HFF-Myc (cell line): ENCODE results near the gene MEOX2.
A peak's percentile ranks its signal among the peaks of the same experiment; 100 is the strongest.

Experiments used
- DNase-seq: peaks from one replicate; pipeline ENCODE4 v3.0.0-alpha.2; 2011; ENCODE audit warnings: low read depth; ENCODE audit errors: extremely low read depth
- H3K4me3 ChIP-seq: replicated peaks from 2 replicates; pipeline ENCODE4 v1.5.1; 2011; ENCODE audit warnings: low read depth, mild to moderate bottlenecking, control low read depth, low read length
- CTCF ChIP-seq: IDR thresholded peaks from 2 replicates; pipeline ENCODE4 v1.5.1; 2012; ENCODE audit warnings: mild to moderate bottlenecking, low read depth, low read length, control low read depth; ENCODE audit errors: missing control alignments

The MEOX2 gene

GRCh38 chr7:15687546-15688278 lies 1.2 kb upstream of the MEOX2 start:
- DNase-seq: no peak
- no peak for TF ChIP-seq CTCF
- peak overlapping the region; percentile 69 for H3K4me3 ChIP-seq

GRCh38 chr7:15686957-15687545 lies 568 bp upstream of the MEOX2 start:
- H3K4me3 ChIP-seq: peak overlapping the region; percentile 69
- DNase-seq: no peak

GRCh38 chr7:15685358-15686294 lies 857 bp downstream of the MEOX2 start:
- no peak for DNase-seq
- H3K4me3 ChIP-seq: peak overlapping the region; percentile 69
- no peak for TF ChIP-seq CTCF

More at GRCh38 chr7:15686957-15687545, 568 bp upstream of the MEOX2 start:
- TF ChIP-seq CTCF: no peak

DNA sequence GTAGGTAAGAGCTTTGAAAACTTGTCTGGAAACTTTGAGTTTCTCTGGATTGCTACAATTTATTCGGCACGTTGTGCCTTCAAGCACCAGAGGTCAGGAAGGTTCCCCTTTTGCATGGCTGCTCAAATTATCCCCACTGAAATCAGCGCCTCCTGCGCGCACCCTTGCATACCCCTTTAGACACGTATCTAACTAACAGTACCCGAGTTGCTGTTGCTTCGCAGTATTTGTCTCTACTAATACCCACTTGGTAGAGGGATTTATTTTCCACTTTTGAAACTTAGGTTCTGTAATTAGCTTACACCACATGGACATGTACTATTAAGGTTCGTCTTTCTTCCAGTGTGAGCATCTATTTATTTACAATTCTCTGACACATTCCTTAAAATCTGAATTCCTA lies 1.6 kb downstream of the MEOX2 start:
- TF ChIP-seq CTCF: no peak
- no peak for DNase-seq
- H3K4me3 ChIP-seq: peak overlapping the region; percentile 69

DNA sequence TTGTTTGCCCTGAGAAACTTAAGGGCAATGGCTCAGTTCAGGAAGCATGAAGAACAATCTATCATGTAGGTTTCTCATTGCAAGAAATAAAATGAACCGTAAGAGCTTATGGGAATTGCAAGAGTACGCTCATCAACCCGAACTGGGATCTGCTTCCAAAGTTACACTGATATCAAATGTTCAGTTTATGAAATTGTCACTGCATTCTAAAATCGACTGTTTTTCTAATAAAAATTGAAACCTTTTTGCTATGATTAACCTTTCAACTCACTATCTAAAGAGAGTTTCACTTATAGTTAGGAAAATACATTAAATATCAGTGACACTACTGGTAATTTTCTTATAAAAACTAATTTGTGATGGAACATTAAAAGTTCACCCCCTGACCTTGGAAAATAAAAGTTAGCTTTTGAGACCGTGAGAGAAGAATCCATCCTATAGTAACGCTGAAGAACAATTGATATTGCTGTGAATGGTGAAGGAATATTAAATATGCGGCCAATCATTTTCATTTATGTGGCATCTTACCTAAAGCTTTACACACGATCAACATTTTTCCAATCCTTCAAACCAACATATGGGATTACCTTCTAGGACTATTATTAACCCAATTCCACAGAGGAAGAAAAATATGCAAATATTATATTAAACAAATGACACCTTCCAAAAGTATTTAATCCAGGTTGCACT lies 2.2 kb downstream of the MEOX2 start:
- TF ChIP-seq CTCF: no peak
- H3K4me3 ChIP-seq: peak overlapping the region; percentile 69
- DNase-seq: no peak

DNA sequence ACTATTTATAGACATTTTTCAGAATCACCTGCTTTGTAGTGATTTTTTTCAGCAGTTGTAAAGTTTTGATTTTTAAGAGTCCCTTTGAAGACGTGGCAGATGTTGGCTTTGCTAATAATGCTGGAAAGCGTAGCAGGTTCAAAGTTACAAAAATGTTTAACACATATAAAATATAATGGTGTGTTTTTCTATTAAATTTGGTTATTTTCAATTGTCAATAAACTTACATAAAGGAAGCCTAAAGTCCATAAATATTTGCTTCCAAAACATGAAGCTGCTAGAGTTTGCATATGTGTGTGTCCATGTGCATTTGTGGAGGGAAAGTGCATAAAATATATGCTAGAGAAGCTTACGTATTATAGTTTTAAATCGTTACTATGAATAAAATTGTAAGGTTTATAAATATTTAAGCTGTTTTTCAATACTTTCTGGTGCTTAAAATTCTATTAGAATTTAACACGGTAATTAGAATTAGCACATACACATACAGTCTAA lies 3.7 kb downstream of the MEOX2 start:
- no peak for TF ChIP-seq CTCF
- no peak for DNase-seq
- peak overlapping the region; percentile 69 for H3K4me3 ChIP-seq
